Suprapubic skin (tissue), 4 donors: Measurements from ENCODE around the gene TM7SF2. TPM values are rescaled to one million over a fixed set of nuclear protein-coding genes. Genes with fewer than 3 reads are reported as not detected.

Experiments used
- DNase-seq, 2 donors: peaks; one replicate each; pipeline ENCODE4 v3.0.0-alpha.2; 2019; ENCODE audit warnings: low spot score in 2 of 2
- H3K27ac ChIP-seq: fragments of 200-600 bp; sonication (generic); one replicate; pipeline ENCODE4 v1.5.1; 2019
- H3K27me3 ChIP-seq: fragments of 200-600 bp; sonication (generic); one replicate; pipeline ENCODE4 v1.5.1; 2019
- H3K36me3 ChIP-seq: fragments of 200-600 bp; sonication (generic); one replicate; pipeline ENCODE4 v1.5.1; 2019
- H3K4me1 ChIP-seq: fragments of 200-600 bp; sonication (generic); one replicate; pipeline ENCODE4 v1.5.1; 2019
- H3K4me3 ChIP-seq: fragments of 200-600 bp; sonication (generic); one replicate; pipeline ENCODE4 v1.5.1; 2019; ENCODE audit warnings: mild to moderate bottlenecking
- H3K9me3 ChIP-seq: fragments of 200-600 bp; sonication (generic); one replicate; pipeline ENCODE4 v1.5.1; 2019
- CTCF ChIP-seq, 2 donors: fragments of 200-600 bp in 1 of 2; fragments of 450-650 bp in 1 of 2; sonication (generic) in 1 of 2; IDR thresholded peaks; one replicate each; pipeline ENCODE4 v1.5.1; 2016 to 2019; ENCODE audit warnings: antibody characterized with exemption in 2 of 2, mild to moderate bottlenecking in 1 of 2, moderate library complexity in 1 of 2
- EP300 ChIP-seq: sonication (generic); formaldehyde crosslinking; IDR thresholded peaks from one replicate; pipeline ENCODE4 v1.6.1; 2017; ENCODE audit warnings: antibody characterized with exemption
- POLR2A ChIP-seq, 2 donors: fragments of 450-650 bp; IDR thresholded peaks; one replicate each; pipeline ENCODE4 v1.6.1; 2017; ENCODE audit warnings: antibody characterized with exemption in 2 of 2, mild to moderate bottlenecking in 2 of 2, moderate library complexity in 2 of 2
- POLR2AphosphoS5 ChIP-seq, 3 donors: sonication (generic); formaldehyde crosslinking; IDR thresholded peaks; one replicate each; pipeline ENCODE4 v1.6.1; 2017; ENCODE audit warnings: antibody characterized with exemption in 3 of 3
- WGBS: methylation state at CpG from one replicate; pipeline ENCODE4 v1.1.5; 2018; 5-methylcytosine and 5-hydroxymethylcytosine counted together
- total RNA-seq, 4 donors: library from RNA; depleted of rRNA; stranded (reverse); fragments of >200 nt; gene quantifications; one replicate each; pipeline ENCODE4 v1.1.0, GENCODE V29; 2016

TM7SF2 gene
- total RNA-seq, 4 donors from 2014 or later, result 76.5 to 214 (median 145) TPM

DNA sequence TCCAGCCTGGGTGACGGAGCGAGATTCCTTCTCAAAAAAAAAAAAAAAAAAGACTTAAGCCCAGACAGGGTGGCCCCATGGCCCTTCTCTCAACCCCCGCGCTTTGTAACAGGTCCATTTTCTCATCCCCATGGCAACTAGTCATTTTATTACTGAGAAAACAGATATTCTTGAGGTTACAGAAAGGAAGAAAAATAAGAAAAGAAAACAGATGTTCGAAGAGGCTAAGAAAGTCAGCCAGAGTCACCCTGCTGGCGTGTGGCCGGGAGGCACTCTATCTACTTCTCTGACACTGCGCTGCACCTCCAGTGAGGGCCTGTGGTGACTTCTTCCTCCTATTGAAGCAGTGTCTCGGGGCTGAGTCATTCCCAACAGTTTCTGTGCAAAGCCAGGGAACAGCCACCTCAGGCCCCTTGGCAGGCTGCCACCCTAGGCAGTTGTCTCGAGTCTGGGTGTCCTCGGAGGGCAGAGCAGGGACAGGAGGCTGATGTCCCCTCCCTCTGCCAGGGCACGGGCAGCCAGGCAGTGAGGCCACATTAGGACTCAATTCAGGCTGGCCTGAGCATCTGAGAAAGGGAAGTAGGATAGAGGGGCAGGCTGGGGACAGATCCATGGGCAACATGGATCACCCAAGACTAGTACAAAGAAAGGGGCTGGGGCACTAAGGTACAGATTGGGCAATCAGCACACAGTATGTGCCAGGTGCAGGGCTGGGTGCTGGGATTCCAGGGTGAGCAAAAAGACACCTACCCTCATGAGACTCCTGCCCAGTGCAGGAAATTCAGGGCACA is 39.0 kb downstream of the TM7SF2 start:
- H3K27me3 ChIP-seq, result no peaks in the 10 kb centered on the region
- no peak overlapping the region for H3K27ac ChIP-seq
- H3K4me1 ChIP-seq, result peaks cover 10% of the 10 kb centered on the region
- no peak for TF ChIP-seq POLR2A (IDR thresholded peaks at IDR 0.05)
- H3K4me3 ChIP-seq, result no peak overlapping the region
- DNase-seq, result peak; percentile 85 to 86
- 31% methylated on average over 9 of the region's 12 CpGs for WGBS
- H3K36me3 ChIP-seq, result no peaks in the 10 kb centered on the region
- H3K9me3 ChIP-seq, result no peaks in the 10 kb centered on the region

- 72% methylated on average over 3 of the region's 3 CpGs for WGBS
Measured at GRCh38 chr11:65151331-65151899, 39.7 kb downstream of the TM7SF2 start.

DNA sequence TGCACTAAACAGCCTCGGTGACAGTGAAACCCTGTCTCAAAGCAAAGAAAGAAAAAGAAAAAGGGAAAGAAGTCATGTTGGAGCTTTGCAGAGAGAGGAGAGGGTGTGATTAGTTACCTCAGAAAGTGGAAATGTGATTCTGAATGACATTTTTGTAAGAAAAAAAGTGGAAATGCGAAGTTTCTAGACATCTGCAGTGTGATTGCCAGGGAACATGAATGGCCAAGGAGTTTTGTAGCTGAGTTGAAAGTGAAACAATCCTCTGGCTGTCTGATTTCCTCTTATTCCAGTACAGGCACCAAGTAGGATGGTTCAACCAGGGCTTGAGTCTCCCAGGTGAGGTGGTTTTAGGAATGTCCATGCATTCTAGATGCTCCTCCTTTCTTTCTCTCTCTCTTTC is 40.5 kb downstream of the TM7SF2 start:
- WGBS, result 78% methylated on average over 2 of the region's 2 CpGs
- Histone ChIP-seq H3K4me3 (no peak overlapping the region), H3K27ac (no peak overlapping the region), H3K4me1 (peaks cover 10% of the 10 kb centered on the region), H3K36me3 (no peaks in the 10 kb centered on the region), H3K9me3 (no peaks in the 10 kb centered on the region), H3K27me3 (no peaks in the 10 kb centered on the region)
- DNase-seq, result no peak
- TF ChIP-seq POLR2A (IDR thresholded peaks at IDR 0.05), result no peak
- TF ChIP-seq POLR2AphosphoS5 (IDR thresholded peaks at IDR 0.05), result no peak

More at GRCh38 chr11:65151331-65151899, 39.7 kb downstream of the TM7SF2 start:
- H3K27me3 ChIP-seq, result no peaks in the 10 kb centered on the region
- no peak overlapping the region for H3K4me3 ChIP-seq
- TF ChIP-seq CTCF (IDR thresholded peaks at IDR 0.05) (no peak), POLR2A (IDR thresholded peaks at IDR 0.05) (no peak), POLR2AphosphoS5 (IDR thresholded peaks at IDR 0.05) (no peak), EP300 (no peak)
- no peaks in the 10 kb centered on the region for H3K36me3 ChIP-seq
- H3K27ac ChIP-seq, result no peak overlapping the region
- H3K4me1 ChIP-seq, result peaks cover 10% of the 10 kb centered on the region
- peak in 1 of 2 donors; percentile 28 for DNase-seq
- H3K9me3 ChIP-seq, result no peaks in the 10 kb centered on the region

DNA sequence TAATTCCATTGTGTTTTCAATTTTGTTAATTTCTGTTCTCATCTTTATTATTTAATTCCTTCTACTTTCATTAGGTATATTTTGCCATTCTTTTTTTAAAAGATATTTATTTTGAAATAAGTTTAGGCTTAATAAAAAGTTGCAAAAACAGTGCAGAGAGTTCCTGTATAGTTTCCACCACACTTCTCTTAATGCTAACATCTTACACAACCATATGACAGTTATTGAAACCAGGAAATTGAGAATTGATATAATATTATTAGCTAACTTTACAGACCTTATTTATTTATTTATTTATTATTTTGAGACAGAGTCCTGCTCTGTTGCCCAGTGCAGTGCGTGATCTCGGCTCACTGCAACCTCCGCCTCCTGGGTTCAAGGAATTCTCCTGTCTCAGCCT is 44.6 kb downstream of the TM7SF2 start:
- no peak overlapping the region for H3K4me3 ChIP-seq
- H3K9me3 ChIP-seq, result no peaks in the 10 kb centered on the region
- no peaks in the 10 kb centered on the region for H3K4me1 ChIP-seq
- DNase-seq, result peak in 1 of 2 donors; percentile 10
- no peak overlapping the region for H3K27ac ChIP-seq
- no peaks in the 10 kb centered on the region for H3K36me3 ChIP-seq
- TF ChIP-seq CTCF (IDR thresholded peaks at IDR 0.05) (no peak), POLR2AphosphoS5 (IDR thresholded peaks at IDR 0.05) (no peak), POLR2A (IDR thresholded peaks at IDR 0.05) (no peak), EP300 (no peak)
- 96% methylated on average over 3 of the region's 3 CpGs for WGBS
- H3K27me3 ChIP-seq, result no peaks in the 10 kb centered on the region

GRCh38 chr11:65156926-65157325 is 45.3 kb downstream of the TM7SF2 start:
- no peaks in the 10 kb centered on the region for H3K36me3 ChIP-seq
- H3K27me3 ChIP-seq, result no peaks in the 10 kb centered on the region
- no peak overlapping the region for H3K4me3 ChIP-seq
- WGBS, result 86% methylated on average over 3 of the region's 3 CpGs
- TF ChIP-seq POLR2AphosphoS5 (IDR thresholded peaks at IDR 0.05) (no peak), CTCF (IDR thresholded peaks at IDR 0.05) (no peak), EP300 (no peak), POLR2A (IDR thresholded peaks at IDR 0.05) (no peak)
- DNase-seq, result peak in 1 of 2 donors; percentile 27
- H3K9me3 ChIP-seq, result no peaks in the 10 kb centered on the region
- H3K4me1 ChIP-seq, result no peaks in the 10 kb centered on the region
- H3K27ac ChIP-seq, result no peak overlapping the region

GRCh38 chr11:65157336-65157735 is 45.7 kb downstream of the TM7SF2 start:
- WGBS, result 74% methylated on average over 3 of the region's 3 CpGs
- no peaks in the 10 kb centered on the region for H3K36me3 ChIP-seq
- TF ChIP-seq POLR2AphosphoS5 (IDR thresholded peaks at IDR 0.05) (no peak), POLR2A (IDR thresholded peaks at IDR 0.05) (no peak), EP300 (no peak), CTCF (IDR thresholded peaks at IDR 0.05) (no peak)
- no peaks in the 10 kb centered on the region for H3K9me3 ChIP-seq
- no peak overlapping the region for H3K4me3 ChIP-seq
- DNase-seq, result no peak
- no peak overlapping the region for H3K27ac ChIP-seq
- H3K27me3 ChIP-seq, result no peaks in the 10 kb centered on the region
- no peaks in the 10 kb centered on the region for H3K4me1 ChIP-seq
